GM18907 (cell line): ENCODE data around the gene FSTL5.

Experiments
- ATAC-seq: cut with Tn5 transposase; IDR thresholded peaks from one replicate; pipeline ENCODE4 v1.9.1; 2021; ENCODE audit warnings: mild to moderate bottlenecking, moderate library complexity; ENCODE audit not compliant: unreplicated experiment

FSTL5 gene

DNA sequence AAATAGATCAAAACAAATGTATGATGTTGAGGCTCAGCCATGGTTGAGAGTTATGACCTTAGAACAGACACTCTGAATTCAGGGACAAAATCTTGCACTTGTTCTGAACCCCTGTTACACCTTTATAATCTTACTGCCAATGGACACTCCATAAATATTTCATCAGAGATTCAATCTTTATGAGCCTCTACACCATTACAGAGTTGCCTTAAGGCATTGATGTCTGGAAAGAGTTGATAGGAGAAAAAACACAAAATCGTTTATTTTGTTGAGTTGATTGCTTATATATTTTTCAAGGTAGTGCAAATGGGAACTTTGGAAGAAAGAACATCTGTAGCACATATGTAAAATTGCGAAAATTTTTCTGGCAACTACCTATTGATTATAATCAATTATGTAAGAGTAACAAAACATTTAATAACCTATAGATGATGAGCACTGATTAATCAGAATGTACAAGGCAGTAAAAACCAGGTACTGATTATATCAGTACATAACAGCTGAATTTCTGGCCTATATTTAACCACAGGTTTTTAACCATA lies 568.5 kb downstream of the FSTL5 start:
- ATAC-seq: no peak

DNA sequence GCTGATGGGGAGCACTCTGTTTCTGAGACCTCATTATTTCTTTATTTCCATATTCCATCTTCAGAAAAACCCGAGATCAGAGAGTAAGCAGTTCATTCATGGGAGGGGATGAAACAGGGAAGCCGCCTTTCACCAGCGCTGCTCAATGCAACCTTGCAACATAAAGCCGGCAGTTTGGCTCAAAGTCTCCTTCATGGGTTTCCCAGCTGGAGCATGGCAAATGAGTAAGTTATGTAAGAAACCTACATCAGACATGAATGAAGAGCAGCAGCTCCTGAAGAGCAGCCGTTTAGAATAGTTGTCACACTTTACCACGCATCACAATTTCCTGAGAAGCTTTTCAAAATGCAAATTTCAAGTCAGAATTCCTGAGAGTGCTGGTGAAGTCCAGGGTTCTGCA lies 578.8 kb downstream of the FSTL5 start:
- no peak for ATAC-seq

DNA sequence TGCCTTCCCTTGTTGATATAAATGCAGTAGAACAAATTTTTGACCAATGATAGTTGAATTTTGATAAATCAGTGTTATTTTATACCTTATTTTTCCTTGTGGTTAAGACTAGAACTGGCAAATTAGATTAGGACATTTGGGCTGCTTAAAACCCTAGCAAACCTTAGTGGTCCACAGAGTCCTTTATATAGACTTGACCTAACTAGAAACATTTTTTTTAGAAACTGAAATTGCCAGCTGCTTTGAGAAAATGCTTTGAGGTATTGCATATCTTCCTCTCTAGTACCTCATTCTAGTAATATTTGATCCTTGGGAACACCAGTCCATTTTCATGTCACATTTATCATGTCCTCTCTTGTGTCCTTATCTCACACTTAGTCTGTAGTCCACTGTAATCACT lies 580.3 kb downstream of the FSTL5 start:
- no peak for ATAC-seq

- no peak for ATAC-seq
Observed at GRCh38 chr4:161581262-161582230, 582.3 kb downstream of the FSTL5 start.

DNA sequence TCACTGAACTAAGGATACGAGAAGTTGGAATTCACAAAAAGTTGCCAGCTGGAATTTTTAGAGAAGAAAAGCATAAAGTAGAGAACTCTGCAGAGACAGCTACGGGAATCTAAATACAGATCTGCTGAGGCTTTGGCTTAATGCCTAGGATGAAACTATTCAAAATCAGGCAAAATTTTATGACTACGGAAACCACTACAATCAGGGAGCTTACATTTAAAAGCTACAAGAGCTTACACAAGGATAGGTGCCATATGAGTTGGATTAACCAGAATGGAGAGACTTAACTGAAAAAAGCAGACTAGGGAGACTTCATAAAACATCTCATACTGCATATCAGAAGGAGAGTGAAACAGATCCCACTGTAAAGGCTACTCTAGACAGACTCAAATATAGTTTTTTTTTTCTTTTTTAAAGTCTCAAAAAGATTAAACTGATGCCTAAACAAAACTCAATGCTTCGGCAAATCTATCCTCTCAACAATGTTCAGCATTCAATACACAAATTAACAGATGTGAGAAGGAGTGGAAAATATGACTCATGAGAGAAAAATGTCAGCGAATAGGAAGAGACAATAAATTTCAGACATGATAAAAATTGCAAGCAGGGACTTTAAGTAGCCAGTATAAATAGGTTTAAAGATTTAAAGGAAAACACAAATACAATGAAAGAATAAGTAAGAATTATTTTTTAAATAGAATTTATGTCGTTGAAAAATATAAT lies 586.1 kb downstream of the FSTL5 start:
- no peak for ATAC-seq

- ATAC-seq: no peak
Observed at GRCh38 chr4:161573836-161574235, 590.0 kb downstream of the FSTL5 start.

GRCh38 chr4:161564230-161564834 lies 599.5 kb downstream of the FSTL5 start:
- ATAC-seq: no peak

- peak; percentile 86 for ATAC-seq
Observed at GRCh38 chr4:161555689-161556660, 607.8 kb downstream of the FSTL5 start.

- ATAC-seq: no peak
Observed at GRCh38 chr4:161554372-161554990, 609.3 kb downstream of the FSTL5 start.

DNA sequence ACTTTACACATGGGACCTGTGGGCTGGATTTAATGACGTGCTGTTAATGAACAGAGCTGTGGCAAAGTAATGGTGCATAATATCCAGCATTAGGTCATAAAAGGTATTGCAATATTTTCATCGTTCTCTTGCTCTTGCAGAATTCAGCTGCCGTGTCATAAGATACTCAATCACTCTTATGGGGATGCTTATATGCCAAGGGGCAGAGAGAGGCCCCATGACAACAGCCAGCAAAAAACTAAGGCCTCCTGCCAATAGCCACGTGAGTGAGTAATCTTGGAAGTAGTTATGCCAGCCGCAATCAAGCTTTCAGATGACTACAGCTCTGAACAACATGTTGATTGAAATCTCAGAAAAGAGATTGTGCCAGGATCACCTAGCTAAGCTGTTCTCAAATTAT lies 616.9 kb downstream of the FSTL5 start:
- ATAC-seq: no peak

- ATAC-seq: no peak
Observed at GRCh38 chr4:161540265-161540664, 623.5 kb downstream of the FSTL5 start.

- ATAC-seq: no peak
Observed at GRCh38 chr4:161538941-161539340, 624.9 kb downstream of the FSTL5 start.

DNA sequence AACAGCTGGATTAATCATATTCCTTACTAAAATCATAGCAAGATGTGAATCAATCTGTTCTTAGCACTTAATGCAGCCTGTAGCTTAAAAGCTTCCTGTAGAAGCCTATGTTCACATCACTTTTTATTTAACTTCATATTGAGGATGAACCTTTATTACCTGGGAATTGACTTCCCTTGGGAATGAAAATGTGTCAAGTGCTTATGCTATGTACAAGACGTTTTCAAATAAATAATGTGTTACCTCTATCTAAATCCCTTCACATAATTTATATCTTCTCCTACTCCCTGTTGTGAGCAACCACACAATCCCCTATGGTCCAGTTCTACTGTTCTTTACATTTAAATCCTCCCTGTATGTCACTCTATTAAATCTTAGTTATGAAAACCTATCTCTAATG lies 633.1 kb downstream of the FSTL5 start:
- ATAC-seq: no peak

- no peak for ATAC-seq
Observed at GRCh38 chr4:161525121-161525520, 638.7 kb downstream of the FSTL5 start.

DNA sequence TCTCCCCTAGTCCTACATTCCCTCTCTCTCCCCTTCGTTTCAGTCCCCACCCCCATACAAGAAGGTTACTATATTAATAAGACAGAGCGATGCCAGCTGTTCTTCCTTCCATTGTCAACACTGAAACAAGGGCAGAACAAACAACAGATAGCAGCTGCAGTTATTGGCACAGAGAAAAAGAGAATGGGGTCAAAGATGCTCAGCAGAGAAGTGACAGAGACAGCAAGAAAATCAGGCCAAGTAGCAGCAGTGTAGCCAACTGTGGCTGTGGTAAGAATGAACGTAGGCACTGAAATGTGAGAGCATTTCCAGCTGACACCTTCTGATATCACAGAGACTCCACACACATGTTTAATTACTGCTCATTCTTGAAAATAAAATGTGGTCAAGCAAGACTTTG lies 641.8 kb downstream of the FSTL5 start:
- no peak for ATAC-seq

- ATAC-seq: no peak
Observed at GRCh38 chr4:161519611-161520010, 644.2 kb downstream of the FSTL5 start.

DNA sequence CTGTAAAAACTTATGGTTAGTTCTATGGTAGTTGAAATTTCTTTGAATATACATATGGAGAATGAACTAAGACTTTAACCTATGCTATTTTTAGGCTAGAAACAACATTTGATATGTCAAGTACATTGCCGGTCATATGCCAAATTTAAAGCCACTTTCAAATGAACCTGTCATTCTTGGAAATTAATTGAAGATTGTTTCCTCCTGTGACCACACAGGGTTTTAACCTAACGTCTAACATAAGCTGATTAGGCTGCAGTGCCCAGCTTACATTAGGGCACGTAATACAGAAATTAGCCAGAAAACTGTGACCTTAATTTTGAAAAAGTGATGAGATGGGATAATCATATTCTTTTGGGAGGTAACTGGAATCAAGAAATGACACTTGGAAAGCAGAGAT lies 645.9 kb downstream of the FSTL5 start:
- ATAC-seq: no peak

- ATAC-seq: no peak
Observed at GRCh38 chr4:161505141-161505540, 658.7 kb downstream of the FSTL5 start.

DNA sequence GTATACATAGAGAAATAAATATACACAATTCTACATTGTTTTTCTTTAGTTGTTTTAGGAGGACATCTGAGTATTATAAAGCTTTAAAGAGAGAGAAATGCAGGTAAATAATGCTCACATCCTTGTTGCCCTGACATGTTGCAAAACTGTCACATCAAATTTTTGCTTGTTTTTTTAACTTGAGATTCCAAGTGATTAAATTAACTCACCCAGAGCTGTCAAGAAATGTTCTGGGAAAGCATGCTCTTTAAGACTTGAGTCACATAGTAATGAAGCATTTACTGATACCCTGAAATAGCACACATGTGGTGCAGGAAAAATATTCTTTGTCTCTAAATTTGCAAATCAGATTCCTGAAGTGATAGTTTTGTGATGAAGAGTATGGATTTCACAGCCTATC lies 665.6 kb downstream of the FSTL5 start:
- ATAC-seq: no peak

DNA sequence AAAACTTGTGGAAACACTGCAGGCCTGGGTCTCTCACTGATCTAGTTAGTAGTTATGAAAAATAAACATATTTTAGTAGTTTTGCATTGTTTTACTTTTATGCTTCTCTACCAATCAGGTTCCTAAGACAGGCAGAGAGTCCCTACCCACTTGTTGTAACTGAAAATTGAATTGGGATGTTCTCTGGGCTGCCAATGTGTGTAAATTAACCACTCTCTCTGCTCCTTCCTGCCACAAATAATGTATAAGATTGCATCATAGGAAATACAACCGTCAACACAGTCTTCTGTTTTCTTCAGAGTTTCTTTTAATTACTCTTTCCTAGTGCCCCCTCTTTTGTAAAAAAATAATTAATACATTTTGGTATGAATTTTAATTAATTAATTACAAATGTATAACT lies 677.3 kb downstream of the FSTL5 start:
- ATAC-seq: no peak
